ENCODE results near the gene WDR19.
"Not testable (repeated sequence)": the region's sequence is repeated elsewhere in the genome, so short reads cannot be mapped to it uniquely, and the experiment has no call there.

WDR19 gene

DNA sequence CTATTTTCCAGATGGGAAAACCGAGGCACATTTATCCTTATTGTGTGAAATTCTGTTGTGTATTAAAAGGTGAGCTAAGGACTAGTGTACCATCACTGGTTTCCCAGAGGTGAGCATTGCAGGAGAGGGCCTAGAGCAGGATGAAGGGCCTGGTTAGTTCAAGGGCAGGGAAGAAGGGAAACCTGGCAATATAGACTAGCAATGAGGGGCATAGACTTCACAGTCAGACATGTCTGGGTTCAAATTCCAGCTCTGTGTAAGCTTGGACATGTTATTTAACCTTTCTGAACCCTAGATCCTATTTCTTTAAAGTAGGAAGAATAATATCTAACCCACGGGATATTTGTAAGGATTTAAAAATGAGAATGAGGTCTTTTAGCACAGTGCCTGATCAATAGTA, 50.8 kb downstream of the WDR19 start:
- no peak for DNase-seq (ENCODE audit: low read depth, low spot score)

GRCh38 chr4:39233783-39234182, 51.5 kb downstream of the WDR19 start:
- DNase-seq (ENCODE audit: low read depth, low spot score) = no peak

DNA sequence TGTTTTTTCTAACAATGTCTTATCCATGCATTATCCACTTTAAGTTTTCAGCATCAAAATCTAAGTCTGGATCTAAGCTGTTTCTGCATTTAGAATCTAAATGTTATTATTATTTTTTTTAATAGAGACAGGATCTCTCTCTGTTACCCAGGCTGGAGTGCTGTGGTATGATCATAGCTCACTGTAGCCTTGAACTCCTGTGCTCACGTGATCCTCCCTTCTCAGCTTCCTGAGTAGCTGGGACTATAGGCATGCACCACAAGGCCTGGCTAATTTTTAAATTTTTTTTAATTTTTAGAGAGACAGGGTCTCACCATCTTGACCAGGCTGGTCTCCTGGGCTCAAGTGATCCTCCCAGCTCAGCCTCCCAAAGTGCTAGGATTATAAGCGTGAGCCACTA, 52.7 kb downstream of the WDR19 start:
- no peak for DNase-seq (ENCODE audit: low read depth, low spot score)

DNA sequence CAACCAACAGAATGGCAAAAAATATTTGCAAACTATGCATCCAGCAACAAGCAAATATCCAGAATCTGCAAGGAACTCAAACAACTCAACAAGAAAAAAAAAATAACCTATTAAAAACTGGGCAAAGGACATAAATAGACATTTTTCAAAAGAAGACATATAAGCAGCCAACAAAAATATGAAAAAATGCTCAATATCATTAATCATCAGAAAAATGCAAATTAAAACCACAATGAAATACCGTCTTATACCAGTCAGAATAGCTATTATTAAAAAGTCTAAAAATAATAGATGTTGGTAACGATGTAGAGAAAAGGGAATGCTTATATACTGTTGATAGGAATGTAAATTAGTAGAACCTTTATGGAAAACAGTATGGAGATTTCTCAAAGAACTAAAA, 53.4 kb downstream of the WDR19 start:
- DNase-seq (ENCODE audit: low read depth, low spot score) = no peak

DNA sequence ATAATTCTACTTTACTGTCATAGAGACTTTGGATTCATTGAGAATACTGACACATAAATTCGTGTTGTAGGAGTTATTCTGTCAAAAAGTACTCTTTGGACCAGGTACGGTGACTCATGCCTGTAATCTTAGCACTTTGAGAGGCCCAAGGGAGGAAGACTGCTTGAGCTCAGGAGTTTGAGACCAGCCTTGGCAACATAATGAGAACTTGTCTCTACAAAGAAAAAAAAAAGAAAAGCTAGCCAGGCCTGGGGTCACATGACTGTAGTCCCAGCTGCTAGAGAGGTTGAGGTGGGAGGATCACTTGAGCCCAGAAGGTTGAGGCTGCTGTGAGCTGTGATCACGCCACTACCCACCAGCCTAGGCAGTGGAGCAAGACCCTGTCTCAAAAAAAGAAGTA, 54.9 kb downstream of the WDR19 start:
- DNase-seq (ENCODE audit: low read depth, low spot score) = no peak

- no peak for DNase-seq (ENCODE audit: low read depth, low spot score)
These were observed 61.1 kb downstream of the WDR19 start for GRCh38 chr4:39243462-39243861.

DNA sequence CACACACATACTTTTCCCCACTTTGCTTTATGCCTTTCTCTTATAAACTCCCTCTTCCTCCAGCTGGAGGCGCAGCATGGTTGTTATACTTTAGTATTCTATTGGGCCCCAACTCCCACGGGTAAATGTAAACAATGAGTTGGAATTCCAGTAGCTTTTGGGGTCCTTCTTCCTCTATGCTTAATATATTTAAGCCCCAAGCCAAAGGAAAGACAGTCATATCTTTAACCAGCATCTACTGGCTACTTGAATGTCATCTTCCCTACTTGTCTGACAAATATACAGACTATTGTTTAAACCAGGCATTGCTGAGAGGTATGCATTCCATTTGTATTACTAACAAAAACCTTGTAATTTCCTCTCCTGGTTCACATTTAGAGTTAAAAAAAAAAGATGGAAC, 72.9 kb downstream of the WDR19 start:
- DNase-seq (ENCODE audit: low read depth, low spot score) = no peak

- no peak for DNase-seq (ENCODE audit: low read depth, low spot score)
These were observed 73.5 kb downstream of the WDR19 start for GRCh38 chr4:39255871-39256270.

GRCh38 chr4:39256436-39256835, 74.1 kb downstream of the WDR19 start:
- no peak for DNase-seq (ENCODE audit: low read depth, low spot score)

- no peak for DNase-seq (ENCODE audit: low read depth, low spot score)
These were observed 77.4 kb downstream of the WDR19 start for GRCh38 chr4:39259571-39260330.

DNA sequence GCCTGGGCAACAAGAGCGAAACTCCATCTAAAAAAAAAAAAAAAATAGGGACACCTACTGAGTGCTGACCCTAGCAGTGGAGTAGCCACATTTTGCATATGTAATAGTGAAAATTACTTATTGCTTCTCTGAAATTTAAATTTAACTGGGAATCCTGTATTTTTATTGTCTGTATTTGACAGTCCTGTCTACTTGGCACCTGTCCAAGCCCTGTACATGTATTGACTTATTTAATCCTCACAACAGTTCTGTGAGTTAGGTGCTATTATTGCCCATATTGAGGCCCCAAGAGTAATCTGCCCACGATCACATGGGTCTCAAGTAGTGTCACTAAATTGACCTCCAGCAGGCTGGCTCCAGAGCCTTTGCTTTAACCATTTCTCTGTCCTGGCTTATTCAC, 81.6 kb downstream of the WDR19 start:
- DNase-seq (ENCODE audit: low read depth, low spot score) = no peak

GRCh38 chr4:39274503-39274902, 92.2 kb downstream of the WDR19 start:
- DNase-seq (ENCODE audit: low read depth, low spot score) = no peak

DNA sequence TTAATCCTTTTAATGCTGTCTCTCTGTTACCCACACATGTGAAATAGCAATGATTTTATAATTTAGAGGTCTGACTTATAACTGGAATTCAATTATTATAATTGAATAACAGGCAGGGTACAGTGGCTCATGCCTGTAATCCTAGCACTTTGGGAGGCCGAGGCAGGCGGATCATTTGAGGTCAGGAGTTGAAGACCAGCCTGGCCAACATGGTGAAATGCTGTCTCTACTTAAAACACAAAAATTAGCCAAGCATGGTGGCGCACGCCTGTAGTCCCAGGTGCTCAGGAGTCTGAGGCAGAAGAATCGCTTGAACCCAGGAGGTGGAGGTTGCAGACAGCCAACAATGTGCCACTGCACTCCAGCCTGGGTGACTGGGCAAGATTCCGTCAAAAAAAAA, 95.3 kb downstream of the WDR19 start:
- not testable (repeated sequence) for DNase-seq (ENCODE audit: low read depth, low spot score)

DNA sequence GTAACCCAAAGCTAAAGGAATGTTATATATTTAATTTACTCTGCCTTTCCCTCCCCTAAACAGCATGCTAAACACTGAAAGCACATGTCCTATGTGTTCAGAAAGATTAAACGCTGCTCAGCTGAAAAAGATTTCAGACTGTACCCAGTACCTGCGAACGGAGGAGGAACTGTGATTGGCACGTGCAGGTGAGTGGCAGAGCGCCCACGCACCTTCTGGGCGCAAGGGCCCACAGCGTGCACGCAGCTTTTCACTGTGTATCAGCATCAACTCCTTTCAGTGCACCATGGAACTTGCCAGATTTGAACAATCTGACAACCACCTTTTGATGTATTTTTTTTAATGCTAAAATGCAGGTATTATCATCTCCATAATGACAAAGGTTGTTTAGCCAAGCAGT, 96.1 kb downstream of the WDR19 start:
- no peak for DNase-seq (ENCODE audit: low read depth, low spot score)

DNA sequence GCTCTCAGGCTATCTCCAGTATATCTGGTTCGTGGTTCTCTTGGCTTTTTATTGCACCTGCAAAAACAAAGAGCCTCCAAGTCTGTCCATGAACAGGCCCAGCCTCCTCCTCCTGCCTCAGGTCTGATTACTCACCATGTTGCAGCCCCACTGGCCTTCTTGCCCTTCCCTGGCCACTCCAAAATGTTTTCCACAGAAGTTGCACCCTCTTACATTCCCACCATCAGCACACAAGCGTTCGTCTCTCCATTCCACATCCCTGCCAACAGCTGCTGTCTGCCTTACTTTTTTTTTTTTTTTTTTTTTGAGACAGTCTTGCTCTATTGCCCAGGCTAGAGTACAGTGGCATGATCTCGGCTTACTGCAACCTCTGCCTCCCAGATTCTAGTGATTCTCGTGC, 97.1 kb downstream of the WDR19 start:
- DNase-seq (ENCODE audit: low read depth, low spot score) = no peak

DNA sequence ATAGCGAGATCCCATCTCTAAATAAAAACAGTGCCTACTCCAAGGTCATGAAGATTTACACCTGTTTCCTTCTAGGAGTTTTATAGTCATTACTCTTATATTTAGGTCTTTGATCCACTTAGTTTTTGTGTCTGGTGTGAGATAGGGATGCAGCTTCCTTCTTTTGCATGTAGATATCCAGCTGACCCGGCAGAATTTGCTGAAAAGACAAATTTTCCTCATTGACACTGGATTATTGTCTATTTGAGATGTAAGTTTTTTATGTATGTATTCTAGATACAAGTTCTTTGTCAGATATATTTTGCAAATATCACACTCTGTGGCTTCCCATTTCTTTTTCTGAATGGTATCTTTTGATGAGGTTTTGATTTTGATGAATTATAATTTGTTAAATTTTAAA, 98.4 kb downstream of the WDR19 start:
- no peak for DNase-seq (ENCODE audit: low read depth, low spot score)

DNA sequence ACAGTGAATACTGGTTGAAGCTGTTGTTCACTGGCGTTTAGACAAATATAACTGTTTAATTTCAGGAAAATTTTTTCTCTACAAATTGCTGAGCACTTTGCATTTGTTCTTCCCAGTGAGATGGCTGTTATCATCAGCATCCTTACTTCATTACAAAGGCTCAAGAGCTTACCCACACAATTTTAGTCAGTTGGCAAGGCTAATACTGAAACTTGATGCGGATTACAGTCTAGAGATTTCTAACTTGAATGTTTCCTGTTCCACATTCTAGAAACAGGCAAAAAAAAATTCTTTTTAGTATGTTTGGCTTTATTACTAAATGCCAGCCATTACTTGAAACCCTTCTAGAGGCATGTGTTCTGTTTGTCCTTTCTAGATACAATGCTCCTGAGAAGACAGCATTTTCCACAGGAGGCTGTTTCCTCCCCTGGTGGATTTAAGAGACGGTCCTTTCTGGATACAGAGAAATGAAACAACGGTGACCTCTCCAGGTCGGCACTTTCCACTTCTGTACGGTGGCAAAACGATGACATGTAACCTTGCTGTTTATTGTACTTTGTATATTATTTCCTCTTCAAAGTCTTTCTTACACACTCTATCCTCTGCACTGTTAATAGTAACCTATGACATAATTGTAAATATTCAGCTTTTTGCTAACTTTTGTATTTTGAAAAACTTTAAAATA, 102.9 kb downstream of the WDR19 start:
- DNase-seq (ENCODE audit: low read depth, low spot score) = no peak

GRCh38 chr4:39285853-39286252, 103.5 kb downstream of the WDR19 start:
- no peak for DNase-seq (ENCODE audit: low read depth, low spot score)

DNA sequence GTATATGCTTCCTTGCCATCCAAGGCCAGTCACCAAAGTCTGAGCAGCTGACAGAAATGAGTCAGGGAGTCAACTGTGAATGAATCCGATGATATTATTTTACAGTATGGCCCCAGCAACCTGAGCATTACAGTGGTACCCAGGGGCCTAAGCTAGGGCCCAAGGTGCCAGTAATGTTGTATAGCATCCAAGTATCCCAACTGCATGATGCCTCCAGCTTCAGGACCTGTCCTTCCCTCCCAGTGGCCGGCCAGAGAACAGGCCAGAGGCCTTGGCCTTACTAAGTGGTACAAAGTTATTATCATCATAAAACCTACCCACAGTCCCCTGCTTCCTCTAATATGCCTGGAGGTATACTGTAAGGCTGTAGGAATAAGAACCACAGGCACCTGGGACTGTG, 103.9 kb downstream of the WDR19 start:
- no peak for DNase-seq (ENCODE audit: low read depth, low spot score)

DNA sequence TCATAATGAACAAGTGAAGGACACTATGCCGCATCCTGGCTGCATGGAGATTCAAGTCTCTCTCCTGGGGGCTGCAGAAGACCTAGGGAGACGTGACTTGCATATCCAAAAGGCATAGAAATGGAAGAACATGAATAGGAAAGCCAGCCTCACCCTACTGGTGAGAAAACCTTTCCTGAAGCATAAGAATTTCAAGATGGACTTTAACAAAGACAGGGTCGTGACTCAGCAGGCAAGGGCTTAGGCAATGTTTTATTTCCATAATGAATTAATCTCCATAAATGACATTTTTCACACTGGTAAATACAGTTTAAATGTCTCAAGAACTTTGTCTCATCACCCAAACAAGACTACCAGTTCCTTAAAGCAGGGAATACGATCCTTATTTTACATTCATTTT, 104.9 kb downstream of the WDR19 start:
- DNase-seq (ENCODE audit: low read depth, low spot score) = no peak

GRCh38 chr4:39291686-39292085, 109.4 kb downstream of the WDR19 start:
- no peak for DNase-seq (ENCODE audit: low read depth, low spot score)

DNA sequence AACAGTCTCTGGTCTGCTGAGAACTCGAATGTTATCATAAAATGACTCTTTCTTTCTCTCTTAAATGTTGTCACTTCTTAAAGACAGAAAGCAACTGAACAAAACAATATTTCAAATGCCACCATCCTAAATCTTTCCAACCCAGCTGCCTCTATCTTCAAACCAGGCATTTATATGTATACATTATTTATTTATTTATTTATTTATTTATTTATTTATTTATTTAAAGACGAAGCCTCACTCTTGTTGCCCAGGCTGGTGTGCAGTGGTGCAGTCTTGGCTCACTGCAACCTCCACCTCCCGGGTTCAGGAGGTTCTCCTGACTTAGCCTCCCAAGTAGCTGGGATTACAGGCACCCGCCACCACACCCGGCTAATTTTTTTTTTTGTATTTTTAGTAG, 110.1 kb downstream of the WDR19 start:
- DNase-seq (ENCODE audit: low read depth, low spot score) = not testable (repeated sequence)

- DNase-seq (ENCODE audit: low read depth, low spot score) = no peak
These were observed 113.5 kb downstream of the WDR19 start for GRCh38 chr4:39295784-39296183.

DNA sequence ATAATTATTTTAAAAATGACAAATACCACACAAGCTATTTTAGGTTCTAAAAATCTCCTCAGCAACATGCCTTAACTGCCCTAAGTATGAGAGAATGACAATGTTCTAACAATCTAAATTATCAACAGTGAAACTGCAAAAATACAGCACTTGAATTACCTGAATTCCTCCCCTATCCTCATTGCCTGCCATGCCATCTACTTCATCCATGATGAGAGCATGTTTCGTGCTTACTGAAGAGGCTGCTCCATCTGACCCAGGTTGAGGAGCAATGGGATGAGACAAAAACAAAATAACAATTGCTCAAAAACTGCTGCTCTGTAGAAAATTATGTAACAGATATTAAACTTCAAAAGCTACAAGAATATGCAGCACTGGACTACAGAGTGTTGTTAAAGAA, 120.6 kb downstream of the WDR19 start:
- no peak for DNase-seq (ENCODE audit: low read depth, low spot score)

Measured in smooth muscle cell of the brain vasculature (primary cell).